ENCODE data around the gene ITGA11. TPM values are rescaled to one million over a fixed set of nuclear protein-coding genes. Genes with fewer than 3 reads are reported as not detected.

ITGA11 gene
- total and polyA plus RNA-seq, 2 donors (not counting 1 experiment from before 2014, with no cell fraction given), result 21.5 to 29.6 TPM

DNA sequence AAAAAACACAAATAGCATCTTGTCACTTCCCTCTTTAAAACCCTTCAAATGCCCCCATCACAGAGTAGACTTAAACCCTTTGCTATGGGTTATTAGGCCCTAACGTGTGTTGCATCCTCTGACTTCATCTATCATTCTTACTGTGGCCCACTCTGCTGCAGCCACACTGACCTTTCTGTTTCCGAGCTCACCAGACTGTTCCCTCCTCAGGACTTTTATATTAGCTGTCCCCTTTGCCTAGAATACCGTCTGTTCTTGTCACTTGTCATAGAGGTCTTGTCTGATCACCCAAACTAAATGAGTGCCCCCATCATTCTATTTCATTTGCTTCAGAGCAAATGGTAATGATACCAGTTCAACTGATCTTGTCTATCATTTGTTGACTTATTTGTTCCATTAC, 155.3 kb downstream of the ITGA11 start:
- peaks cover 36% of the 10 kb centered on the region for H3K79me2 ChIP-seq (ENCODE audit: control insufficient read depth, insufficient read depth, low read length)
- TF ChIP-seq, protein P1, sequence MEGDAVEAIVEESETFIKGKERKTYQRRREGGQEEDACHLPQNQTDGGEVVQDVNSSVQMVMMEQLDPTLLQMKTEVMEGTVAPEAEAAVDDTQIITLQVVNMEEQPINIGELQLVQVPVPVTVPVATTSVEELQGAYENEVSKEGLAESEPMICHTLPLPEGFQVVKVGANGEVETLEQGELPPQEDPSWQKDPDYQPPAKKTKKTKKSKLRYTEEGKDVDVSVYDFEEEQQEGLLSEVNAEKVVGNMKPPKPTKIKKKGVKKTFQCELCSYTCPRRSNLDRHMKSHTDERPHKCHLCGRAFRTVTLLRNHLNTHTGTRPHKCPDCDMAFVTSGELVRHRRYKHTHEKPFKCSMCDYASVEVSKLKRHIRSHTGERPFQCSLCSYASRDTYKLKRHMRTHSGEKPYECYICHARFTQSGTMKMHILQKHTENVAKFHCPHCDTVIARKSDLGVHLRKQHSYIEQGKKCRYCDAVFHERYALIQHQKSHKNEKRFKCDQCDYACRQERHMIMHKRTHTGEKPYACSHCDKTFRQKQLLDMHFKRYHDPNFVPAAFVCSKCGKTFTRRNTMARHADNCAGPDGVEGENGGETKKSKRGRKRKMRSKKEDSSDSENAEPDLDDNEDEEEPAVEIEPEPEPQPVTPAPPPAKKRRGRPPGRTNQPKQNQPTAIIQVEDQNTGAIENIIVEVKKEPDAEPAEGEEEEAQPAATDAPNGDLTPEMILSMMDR (conservative IDR thresholded peaks at IDR 0.05 in 1 of 2, IDR thresholded peaks at IDR 0.05 in 1 of 2; ENCODE audit: low read depth in 1 of 2, low read length in 2 of 2), result no peak
- TF ChIP-seq EZH2 (IDR thresholded peaks at IDR 0.05; ENCODE audit: low read length, missing control alignments), result no peak
- DNase-seq (ENCODE audit: low read depth in 2 of 2), result no peak
- no peaks in the 10 kb centered on the region for H3K9me3 ChIP-seq (ENCODE audit: control insufficient read depth, insufficient read depth, low read depth, low read length)
- H3K27ac ChIP-seq (ENCODE audit: insufficient read depth, low read length), result peak overlapping the region; percentile 91
- H3K4me2 ChIP-seq (ENCODE audit: extremely low read depth, insufficient read depth, low read length), result peak overlapping the region; percentile 84
- peaks cover 30% of the 10 kb centered on the region for H3K4me1 ChIP-seq (ENCODE audit: control insufficient read depth, extremely low read depth, insufficient read depth, low read length)
- no peaks in the 10 kb centered on the region for H3K27me3 ChIP-seq (ENCODE audit: control insufficient read depth, insufficient read depth, low read length)
- peak overlapping the region; percentile 87 for H2AFZ ChIP-seq (ENCODE audit: low read length)
- H3K36me3 ChIP-seq (ENCODE audit: control insufficient read depth, insufficient read depth, low read length), result no peaks in the 10 kb centered on the region
- peak overlapping the region in 3 of 4 experiments; percentile 12 to 91 (median 83) for H3K4me3 ChIP-seq (replicated peaks in 1 of 4; ENCODE audit: control extremely low read depth in 1 of 4, insufficient read depth in 1 of 4, low read depth in 3 of 4, low read length in 4 of 4)
- H3K9ac ChIP-seq (ENCODE audit: insufficient read depth, low read length), result peak overlapping the region; percentile 17
- peaks cover 12% of the 10 kb centered on the region for H4K20me1 ChIP-seq (ENCODE audit: control insufficient read depth, extremely low read depth, insufficient read depth, low read length)

DNA sequence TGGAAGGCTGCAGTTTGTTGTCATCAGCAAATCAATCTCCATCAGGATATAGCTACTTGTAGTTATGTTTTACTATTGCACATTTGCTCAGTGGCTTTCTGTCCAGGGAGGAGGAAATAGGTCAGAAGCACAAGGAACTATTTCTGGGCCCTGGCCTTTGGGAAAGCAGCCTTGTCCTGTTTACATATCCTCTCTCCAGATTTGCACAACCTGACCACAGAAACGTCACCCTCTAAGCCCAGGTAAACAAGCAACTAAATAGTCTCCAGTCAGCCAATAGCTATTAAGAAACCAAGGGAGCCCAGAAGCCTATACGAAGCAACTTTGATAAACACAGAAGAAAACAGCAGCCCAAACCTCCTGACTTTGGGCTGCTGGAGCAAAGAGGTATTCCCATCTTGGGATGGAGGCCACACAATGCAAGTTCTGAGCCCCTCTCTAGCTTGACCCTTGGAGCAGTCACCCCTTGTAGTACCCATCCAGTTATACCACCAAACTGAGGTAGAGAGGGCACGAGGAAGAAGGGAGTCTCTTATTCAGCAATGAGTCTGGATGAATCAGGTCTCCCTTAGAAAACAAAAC, 156.7 kb downstream of the ITGA11 start:
- H3K79me2 ChIP-seq (ENCODE audit: control insufficient read depth, insufficient read depth, low read length), result peaks cover 22% of the 10 kb centered on the region
- TF ChIP-seq EZH2 (IDR thresholded peaks at IDR 0.05; ENCODE audit: low read length, missing control alignments), result no peak
- TF ChIP-seq, protein P1 (conservative IDR thresholded peaks at IDR 0.05 in 1 of 2, IDR thresholded peaks at IDR 0.05 in 1 of 2; ENCODE audit: low read depth in 1 of 2, low read length in 2 of 2), result no peak
- H3K27ac ChIP-seq (ENCODE audit: insufficient read depth, low read length), result no peak overlapping the region
- no peak overlapping the region for H3K4me3 ChIP-seq (replicated peaks in 1 of 4; ENCODE audit: control extremely low read depth in 1 of 4, insufficient read depth in 1 of 4, low read depth in 3 of 4, low read length in 4 of 4)
- H3K9me3 ChIP-seq (ENCODE audit: control insufficient read depth, insufficient read depth, low read depth, low read length), result no peaks in the 10 kb centered on the region
- peak in 1 of 2 donors; percentile 43 for DNase-seq (ENCODE audit: low read depth in 2 of 2)
- H3K9ac ChIP-seq (ENCODE audit: insufficient read depth, low read length), result no peak overlapping the region
- H4K20me1 ChIP-seq (ENCODE audit: control insufficient read depth, extremely low read depth, insufficient read depth, low read length), result peaks cover 7% of the 10 kb centered on the region
- H3K27me3 ChIP-seq (ENCODE audit: control insufficient read depth, insufficient read depth, low read length), result no peaks in the 10 kb centered on the region
- H3K4me2 ChIP-seq (ENCODE audit: extremely low read depth, insufficient read depth, low read length), result no peak overlapping the region
- H3K36me3 ChIP-seq (ENCODE audit: control insufficient read depth, insufficient read depth, low read length), result no peaks in the 10 kb centered on the region
- no peak overlapping the region for H2AFZ ChIP-seq (ENCODE audit: low read length)
- peaks cover 30% of the 10 kb centered on the region for H3K4me1 ChIP-seq (ENCODE audit: control insufficient read depth, extremely low read depth, insufficient read depth, low read length)

DNA sequence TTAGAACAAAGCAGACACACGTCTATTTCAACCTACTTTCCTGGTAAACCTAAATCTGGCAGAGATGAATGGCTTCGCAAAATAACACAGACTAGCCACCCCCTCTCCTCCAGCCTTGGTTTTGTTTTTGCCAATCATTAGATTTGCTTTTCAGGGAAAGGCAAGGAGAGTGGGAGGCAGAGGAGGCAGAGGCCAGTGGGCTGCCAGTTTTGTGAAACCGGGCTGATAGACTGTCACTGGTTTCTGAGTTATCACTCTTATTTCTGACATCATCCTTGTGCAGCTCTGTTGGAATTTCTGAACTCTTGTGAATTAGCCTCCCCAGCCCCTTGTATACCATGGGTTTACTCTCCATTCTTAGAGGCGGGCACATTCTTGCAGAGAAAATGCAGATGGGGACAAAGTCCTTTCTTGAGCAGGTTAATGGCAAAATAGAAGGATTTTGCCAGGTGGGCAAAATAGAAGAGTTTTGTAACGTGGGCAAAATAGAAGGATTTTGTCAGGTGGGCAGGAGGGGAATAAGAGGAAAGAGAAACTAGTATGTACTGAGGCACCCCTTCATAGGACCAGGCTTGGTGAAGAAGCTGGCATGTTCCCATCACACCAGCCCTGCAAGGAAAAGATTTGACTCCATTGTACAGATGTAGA, 157.6 kb downstream of the ITGA11 start:
- no peak overlapping the region for H3K27ac ChIP-seq (ENCODE audit: insufficient read depth, low read length)
- H2AFZ ChIP-seq (ENCODE audit: low read length), result no peak overlapping the region
- peaks cover 3% of the 10 kb centered on the region for H4K20me1 ChIP-seq (ENCODE audit: control insufficient read depth, extremely low read depth, insufficient read depth, low read length)
- no peak overlapping the region for H3K4me2 ChIP-seq (ENCODE audit: extremely low read depth, insufficient read depth, low read length)
- H3K9me3 ChIP-seq (ENCODE audit: control insufficient read depth, insufficient read depth, low read depth, low read length), result no peaks in the 10 kb centered on the region
- no peaks in the 10 kb centered on the region for H3K27me3 ChIP-seq (ENCODE audit: control insufficient read depth, insufficient read depth, low read length)
- H3K4me1 ChIP-seq (ENCODE audit: control insufficient read depth, extremely low read depth, insufficient read depth, low read length), result peaks cover 29% of the 10 kb centered on the region
- H3K9ac ChIP-seq (ENCODE audit: insufficient read depth, low read length), result no peak overlapping the region
- H3K4me3 ChIP-seq (replicated peaks in 1 of 4; ENCODE audit: control extremely low read depth in 1 of 4, insufficient read depth in 1 of 4, low read depth in 3 of 4, low read length in 4 of 4), result no peak overlapping the region
- no peak for DNase-seq (ENCODE audit: low read depth in 2 of 2)
- peaks cover 13% of the 10 kb centered on the region for H3K79me2 ChIP-seq (ENCODE audit: control insufficient read depth, insufficient read depth, low read length)
- H3K36me3 ChIP-seq (ENCODE audit: control insufficient read depth, insufficient read depth, low read length), result no peaks in the 10 kb centered on the region
- no peak for TF ChIP-seq EZH2 (IDR thresholded peaks at IDR 0.05; ENCODE audit: low read length, missing control alignments)
- TF ChIP-seq, protein P1 (conservative IDR thresholded peaks at IDR 0.05 in 1 of 2, IDR thresholded peaks at IDR 0.05 in 1 of 2; ENCODE audit: low read depth in 1 of 2, low read length in 2 of 2), result no peak

Measured in fibroblast of lung (primary cell).